Measurements from ENCODE around the gene PPP1R12B.
"Not testable (repeated sequence)": the region's sequence is repeated elsewhere in the genome, so short reads cannot be mapped to it uniquely, and the experiment has no call there.

Gene PPP1R12B

DNA sequence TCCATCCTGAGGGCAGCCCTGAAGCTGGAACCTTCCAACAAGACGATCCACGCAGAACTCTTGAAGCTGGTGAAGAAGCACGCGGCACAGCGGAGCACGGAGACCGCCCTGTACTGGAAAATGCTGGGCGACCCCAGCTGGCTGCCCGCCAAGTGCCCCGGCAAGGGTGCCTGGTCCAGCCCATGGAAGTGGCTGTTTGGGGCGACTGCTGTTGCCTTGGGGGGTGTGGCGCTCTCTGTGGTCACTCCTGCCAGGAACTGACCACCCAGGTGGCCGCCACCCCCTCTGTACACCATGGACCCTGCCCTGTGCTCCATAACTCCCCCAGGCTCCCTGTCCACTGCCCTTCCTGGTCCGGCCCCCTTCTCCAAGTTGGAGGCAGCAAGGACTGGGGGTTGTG lies 90.8 kb downstream of the PPP1R12B start:
- no peak for DNase-seq

GRCh38 chr1:202448140-202448539 lies 99.6 kb downstream of the PPP1R12B start:
- DNase-seq: not testable (repeated sequence)

DNA sequence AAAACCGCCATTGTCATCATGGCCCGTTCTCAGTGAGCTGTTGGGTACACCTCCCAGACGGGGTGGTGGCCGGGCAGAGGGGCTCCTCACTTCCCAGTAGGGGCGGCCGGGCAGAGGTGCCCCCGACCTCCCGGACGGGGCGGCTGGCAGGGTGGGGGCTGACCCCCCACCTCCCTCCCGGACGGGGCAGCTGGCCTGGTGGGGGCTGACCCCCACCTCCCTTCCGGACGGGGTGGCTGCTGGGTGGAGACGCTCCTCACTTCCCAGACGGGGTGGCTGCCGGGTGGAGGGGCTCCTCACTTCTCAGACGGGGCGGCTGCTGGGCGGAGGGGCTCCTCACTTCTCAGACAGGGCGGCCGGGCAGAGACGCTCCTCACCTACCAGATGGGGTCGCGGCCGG lies 103.1 kb downstream of the PPP1R12B start:
- not testable (repeated sequence) for DNase-seq

GRCh38 chr1:202452508-202452907 lies 104.0 kb downstream of the PPP1R12B start:
- DNase-seq: no peak

GRCh38 chr1:202456372-202457169 lies 108.1 kb downstream of the PPP1R12B start:
- not testable (repeated sequence) for DNase-seq

DNA sequence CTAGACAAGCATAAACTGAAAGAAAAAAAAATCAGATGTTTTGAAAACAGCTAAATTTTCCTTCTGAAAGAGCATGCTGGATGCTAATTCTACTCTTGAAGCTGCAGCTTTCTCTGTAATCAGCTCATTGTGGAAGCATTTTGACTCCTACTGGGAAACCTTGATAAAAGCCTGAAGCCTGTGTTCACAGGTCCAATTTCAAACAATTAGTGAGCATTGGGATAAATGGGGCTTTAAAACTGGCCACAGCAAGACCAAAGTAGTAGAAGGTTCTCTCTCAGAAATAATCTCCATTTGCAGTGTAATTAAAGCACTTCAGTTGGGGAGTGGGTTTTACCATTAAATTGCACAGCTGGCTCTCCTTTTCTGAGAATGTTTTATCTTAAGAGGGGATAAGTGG lies 110.2 kb downstream of the PPP1R12B start:
- not testable (repeated sequence) for DNase-seq

DNA sequence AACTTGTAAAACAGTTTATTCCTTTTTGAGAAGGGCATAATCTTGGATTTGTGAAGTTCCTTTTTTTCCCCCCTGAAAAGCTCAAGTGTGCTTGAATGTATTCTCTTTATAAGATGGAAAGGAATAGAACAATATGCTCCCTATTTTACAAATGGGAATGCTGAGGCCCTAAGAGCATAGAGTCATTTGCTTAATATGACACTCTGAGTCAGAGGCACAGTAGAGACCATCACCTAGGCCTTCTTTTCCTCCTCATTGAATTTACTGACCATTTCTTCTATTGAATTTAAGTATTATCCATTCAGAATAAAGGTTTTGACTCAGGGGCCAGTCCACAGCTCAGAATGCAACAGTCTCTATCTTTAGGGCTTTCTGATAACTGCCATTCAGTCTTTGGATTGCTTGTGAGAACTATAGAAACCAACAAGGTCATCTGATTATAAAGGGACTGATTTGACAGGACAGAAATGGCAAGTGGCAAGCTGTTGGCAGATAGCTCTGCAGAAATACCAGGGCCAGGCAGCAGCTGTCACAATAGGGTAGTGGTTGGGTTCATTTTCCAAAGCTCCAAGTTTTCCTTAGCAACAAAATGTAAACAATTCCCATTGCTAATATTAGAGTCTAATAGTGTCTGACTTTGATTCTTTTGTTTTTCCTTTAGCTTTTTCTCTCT lies 111.1 kb downstream of the PPP1R12B start:
- DNase-seq: not testable (repeated sequence)

- DNase-seq: not testable (repeated sequence)
Observed at GRCh38 chr1:202460143-202460495, 111.6 kb downstream of the PPP1R12B start.

DNA sequence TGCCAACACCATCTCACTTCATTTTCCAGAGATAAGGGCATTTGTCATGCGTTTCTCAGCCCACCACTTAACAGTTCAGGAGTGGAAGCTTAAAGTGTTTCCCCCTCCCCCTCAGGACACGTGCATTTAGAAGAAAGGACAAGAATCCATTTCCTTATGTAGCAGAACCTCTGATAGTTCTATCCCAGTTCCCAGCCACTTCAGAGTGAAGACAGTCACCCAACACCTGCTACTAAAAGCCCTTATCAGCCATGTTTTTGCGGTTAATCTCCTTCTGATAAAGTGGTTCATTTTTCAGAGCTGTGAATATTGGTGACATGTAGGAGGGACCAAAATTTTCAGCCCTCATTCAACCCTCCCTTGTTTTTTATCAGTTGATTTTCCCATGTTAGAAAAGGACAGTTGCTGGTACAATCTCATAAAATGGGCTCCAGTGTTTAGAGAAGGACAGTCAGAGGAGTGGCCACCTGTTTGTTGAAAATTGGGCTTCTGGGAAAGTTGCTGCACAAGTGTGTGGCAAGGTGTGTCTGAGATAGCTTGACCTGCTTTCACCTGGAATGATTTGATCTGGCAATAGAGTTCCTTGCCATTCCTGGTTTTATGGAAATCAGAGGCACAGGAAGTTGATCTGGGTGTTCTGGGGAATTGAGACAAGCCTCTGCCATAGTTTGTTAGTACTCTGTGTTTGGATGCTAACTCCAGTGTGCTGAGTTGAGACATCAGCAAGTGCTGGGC lies 114.0 kb downstream of the PPP1R12B start:
- DNase-seq: no peak

DNA sequence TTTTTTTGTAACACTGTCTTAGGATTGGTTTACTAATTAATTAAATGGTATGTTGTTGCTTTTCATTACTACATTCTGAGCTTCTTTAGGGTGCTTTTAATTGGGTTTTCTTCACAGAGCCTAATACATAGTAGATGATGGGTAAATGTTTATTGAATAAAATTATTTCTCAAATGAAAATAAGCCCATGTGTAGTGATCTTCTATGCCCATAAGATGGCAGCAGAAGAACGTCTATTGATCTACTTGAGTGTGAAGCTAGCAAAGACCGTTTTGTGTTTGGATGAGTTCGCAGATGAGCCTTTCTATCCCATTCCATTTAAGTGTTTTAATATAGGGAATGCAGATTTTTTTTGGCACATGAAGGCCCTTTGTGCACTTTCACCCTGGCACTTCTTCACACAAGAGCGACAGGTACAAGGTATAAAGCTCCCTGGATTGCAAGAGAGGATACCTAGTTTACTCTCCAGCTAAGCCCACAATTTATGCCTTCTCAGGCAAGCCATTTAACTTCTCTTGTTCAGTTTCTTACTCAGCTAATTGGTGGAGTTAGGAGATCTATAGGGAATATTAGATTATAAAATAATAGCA lies 115.7 kb downstream of the PPP1R12B start:
- DNase-seq: not testable (repeated sequence)

DNA sequence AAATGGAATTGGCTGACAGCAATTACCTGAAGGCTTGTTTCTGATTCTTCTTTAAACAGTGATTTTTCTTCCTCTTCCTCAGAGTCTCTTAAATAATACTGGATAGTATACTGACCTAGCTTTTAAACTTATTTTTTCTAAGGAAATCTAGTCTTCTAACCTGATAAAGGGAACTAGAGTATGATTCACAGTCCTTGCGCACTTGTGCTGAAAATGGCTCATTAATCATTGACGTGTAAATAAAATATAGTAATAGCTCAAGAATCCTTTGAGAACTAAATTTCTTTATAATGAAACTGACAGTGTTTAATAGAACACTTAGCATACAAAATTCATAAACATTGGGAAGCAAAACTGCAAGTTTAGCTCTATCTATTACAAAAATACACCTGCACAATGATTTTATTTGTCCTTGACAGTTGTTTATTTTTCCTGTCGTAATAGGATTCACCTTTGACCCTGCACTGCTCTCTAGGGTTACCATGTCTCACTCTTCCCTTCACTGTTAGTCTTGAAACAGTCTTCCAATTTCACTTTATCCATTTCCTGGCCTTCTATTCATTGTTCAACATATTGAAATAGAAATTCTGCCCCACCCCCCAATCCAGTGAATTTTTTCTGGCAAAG lies 117.3 kb downstream of the PPP1R12B start:
- DNase-seq: not testable (repeated sequence)

- DNase-seq: not testable (repeated sequence)
Observed at GRCh38 chr1:202466339-202466738, 117.8 kb downstream of the PPP1R12B start.

- not testable (repeated sequence) for DNase-seq
Observed at GRCh38 chr1:202467381-202467780, 118.9 kb downstream of the PPP1R12B start.

DNA sequence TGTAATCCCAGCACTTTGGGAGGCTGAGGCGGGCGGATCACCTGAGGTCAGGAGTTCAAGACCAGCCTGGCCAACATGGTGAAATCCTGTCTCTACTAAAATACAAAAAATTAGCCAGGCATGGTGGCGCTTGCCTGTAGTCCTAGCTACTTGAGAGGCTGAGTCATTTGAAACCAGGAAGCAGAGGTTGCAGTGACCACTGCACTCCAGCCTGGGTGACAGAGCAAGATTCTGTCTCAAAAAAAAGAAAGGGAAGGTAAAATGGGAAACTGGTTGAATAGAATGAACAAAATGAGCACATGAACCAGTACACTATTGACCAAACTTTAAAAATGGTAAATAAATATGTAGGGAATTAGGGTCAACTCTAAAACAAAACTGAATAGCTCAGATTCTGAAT lies 120.2 kb downstream of the PPP1R12B start:
- not testable (repeated sequence) for DNase-seq

DNA sequence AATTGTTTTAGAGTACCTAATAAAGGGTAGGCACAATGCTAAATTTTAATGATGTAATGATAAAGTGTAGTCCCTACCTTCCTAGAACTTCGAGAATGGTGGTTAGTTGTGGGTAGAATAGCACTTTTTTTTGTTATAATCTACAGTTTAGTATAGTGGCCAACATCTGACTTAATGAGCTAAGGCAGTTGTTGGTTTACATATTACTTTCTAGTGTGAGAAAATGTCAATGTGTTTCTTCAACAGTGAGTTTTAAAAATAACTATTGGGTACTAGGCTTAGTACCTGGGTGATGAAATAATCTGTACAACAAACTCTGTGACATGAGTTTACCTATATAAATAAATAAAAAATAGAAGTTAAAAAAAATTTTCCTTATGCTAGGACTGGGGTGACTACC lies 120.6 kb downstream of the PPP1R12B start:
- not testable (repeated sequence) for DNase-seq

- no peak for DNase-seq
Observed at GRCh38 chr1:202471246-202471645, 122.7 kb downstream of the PPP1R12B start.

- DNase-seq: not testable (repeated sequence)
Observed at GRCh38 chr1:202472347-202473124, 124.0 kb downstream of the PPP1R12B start.

GRCh38 chr1:202473266-202474045 lies 125.0 kb downstream of the PPP1R12B start:
- not testable (repeated sequence) for DNase-seq

DNA sequence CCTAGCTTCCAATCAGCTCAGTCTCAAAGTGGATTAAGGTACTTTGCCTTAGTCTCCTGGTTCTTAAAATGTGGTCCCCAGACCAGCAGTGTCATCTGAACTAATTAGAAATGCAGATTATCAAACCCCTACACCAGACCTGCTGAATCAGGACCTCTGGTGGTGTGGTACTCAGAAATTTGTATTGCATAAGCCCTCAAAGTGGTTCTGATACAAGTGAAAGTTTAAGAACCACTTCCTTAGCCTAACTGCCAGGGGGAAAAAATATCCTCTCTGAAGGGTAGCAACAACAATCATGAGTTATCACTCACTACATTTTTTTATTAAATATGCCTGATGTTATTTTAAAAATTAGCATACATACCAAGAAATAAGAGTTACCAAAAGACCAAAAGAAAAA lies 131.2 kb downstream of the PPP1R12B start:
- not testable (repeated sequence) for DNase-seq

GRCh38 chr1:202480640-202481039 lies 132.1 kb downstream of the PPP1R12B start:
- DNase-seq: not testable (repeated sequence)

Data from right kidney (tissue), 1 donor.